ENCODE measurements around the gene YEATS4. TPM values are rescaled to one million over a fixed set of nuclear protein-coding genes. Genes with fewer than 3 reads are reported as not detected.
A peak's percentile ranks its signal among the peaks of the same experiment; 100 is the strongest.

YEATS4 gene
- total and polyA plus RNA-seq, 11 donors: 4.0 to 45.0 (median 9.9) TPM

GRCh38 chr12:69338120-69338859 lies 21.3 kb upstream of the YEATS4 start:
- ATAC-seq (no peak), DNase-seq (no peak)
- 78 to 83% (median 80%) methylated on average over 3 of the region's 3 CpGs for WGBS, 4 donors
- intact Hi-C loops (cut with DNase I): no loop called here
- H3K27me3 ChIP-seq: no peaks in the 10 kb centered on the region
- peak overlapping the region in 2 of 12 donors; percentile 24 to 74 for H3K27ac ChIP-seq
- no peak overlapping the region for H3K4me3 ChIP-seq
- H3K4me1 ChIP-seq: peaks cover 0 to 66% (median 0%) of the 10 kb centered on the region in 12 donors
- H3K9me3 ChIP-seq: no peaks in the 10 kb centered on the region
- no peak for TF ChIP-seq POLR2A (IDR thresholded peaks at IDR 0.05)
- no peaks in the 10 kb centered on the region for H3K36me3 ChIP-seq

GRCh38 chr12:69338936-69339335 lies 20.6 kb upstream of the YEATS4 start:
- no peaks in the 10 kb centered on the region for H3K9me3 ChIP-seq
- no peaks in the 10 kb centered on the region for H3K27me3 ChIP-seq
- H3K4me3 ChIP-seq: no peak overlapping the region
- no peaks in the 10 kb centered on the region for H3K36me3 ChIP-seq
- intact Hi-C loops (cut with DNase I): no loop called here
- peaks cover 0 to 72% (median 0%) of the 10 kb centered on the region in 12 donors for H3K4me1 ChIP-seq
- ATAC-seq (no peak), DNase-seq (no peak)
- peak overlapping the region in 1 of 12 donors; percentile 74 for H3K27ac ChIP-seq
- TF ChIP-seq CTCF (IDR thresholded peaks at IDR 0.05) (no peak), POLR2A (IDR thresholded peaks at IDR 0.05) (no peak)

- intact Hi-C loops (cut with DNase I): no loop called here
- H3K36me3 ChIP-seq: no peaks in the 10 kb centered on the region
- H3K4me3 ChIP-seq: no peak overlapping the region
- ATAC-seq (no peak), DNase-seq (no peak)
- TF ChIP-seq POLR2A (IDR thresholded peaks at IDR 0.05): no peak
- TF ChIP-seq CTCF (IDR thresholded peaks at IDR 0.05): no peak
- H3K27ac ChIP-seq: no peak overlapping the region
- H3K9me3 ChIP-seq: no peaks in the 10 kb centered on the region
- peaks cover 0 to 72% (median 0%) of the 10 kb centered on the region in 12 donors for H3K4me1 ChIP-seq
- H3K27me3 ChIP-seq: no peaks in the 10 kb centered on the region
- 83 to 88% (median 85%) methylated on average over 2 of the region's 2 CpGs for WGBS, 4 donors
Measured at GRCh38 chr12:69339999-69340398, 19.5 kb upstream of the YEATS4 start.

GRCh38 chr12:69341328-69341727 lies 18.2 kb upstream of the YEATS4 start:
- DNase-seq: no peak
- WGBS, 4 donors: 69 to 80% (median 75%) methylated on average over 5 of the region's 5 CpGs
- Histone ChIP-seq H3K36me3 (no peaks in the 10 kb centered on the region), H3K27ac (peak overlapping the region in 1 of 12 donors; percentile 25), H3K27me3 (no peaks in the 10 kb centered on the region), H3K4me3 (no peak overlapping the region), H3K9me3 (no peaks in the 10 kb centered on the region), H3K4me1 (peaks cover 0 to 67% (median 0%) of the 10 kb centered on the region in 12 donors)
- TF ChIP-seq CTCF (IDR thresholded peaks at IDR 0.05): no peak
- TF ChIP-seq POLR2A (IDR thresholded peaks at IDR 0.05): no peak
- intact Hi-C loops (cut with DNase I): no loop called here
- peak in 2 of 4 donors; percentile 65 to 68 for ATAC-seq

Data from heart left ventricle (tissue), 16 donors.